EH (cell line): Measurements from ENCODE around the gene PTPN7.
"Not testable (repeated sequence)": the region's sequence is repeated elsewhere in the genome, so short reads cannot be mapped to it uniquely, and the experiment has no call there.

Experiments used
- DNase-seq: peaks from one replicate; pipeline ENCODE4 v3.0.0-alpha.2; 2015; ENCODE audit warnings: low read depth

The PTPN7 gene

DNA sequence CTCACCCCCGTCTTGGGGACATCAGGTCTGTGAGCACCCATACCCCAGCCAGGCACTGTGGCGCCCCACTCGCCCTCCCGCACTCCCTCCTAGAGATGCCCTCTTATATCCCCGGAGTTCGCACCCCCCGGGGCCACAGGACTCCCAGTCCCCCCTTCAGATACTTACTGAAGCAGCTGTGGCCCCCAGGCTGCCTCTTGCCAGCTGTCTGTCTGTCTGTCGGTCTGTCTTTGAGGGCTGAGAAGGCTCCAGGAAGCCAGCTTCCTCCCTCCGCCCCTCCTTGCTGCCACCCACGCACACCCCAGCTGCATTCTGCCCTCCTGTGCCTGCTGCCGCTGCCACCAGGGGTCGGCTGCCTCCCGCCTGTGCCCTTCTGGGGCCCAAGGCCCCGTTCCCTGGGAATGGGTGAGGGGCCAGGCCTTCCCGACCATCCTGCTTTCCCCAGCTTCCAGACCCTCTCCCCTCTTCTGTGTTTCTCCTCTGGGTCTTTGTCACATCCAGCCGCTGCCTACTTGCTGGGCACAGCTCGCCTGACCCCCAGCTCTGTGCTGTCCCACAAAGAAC, at the start of gene PTPN7:
Gene PTPN7, minus strand, starts transcription at position 226 of the 564 bp plus-strand sequence. CDS start 1,200 bp downstream, outside the sequence.
- DNase-seq = no peak

DNA sequence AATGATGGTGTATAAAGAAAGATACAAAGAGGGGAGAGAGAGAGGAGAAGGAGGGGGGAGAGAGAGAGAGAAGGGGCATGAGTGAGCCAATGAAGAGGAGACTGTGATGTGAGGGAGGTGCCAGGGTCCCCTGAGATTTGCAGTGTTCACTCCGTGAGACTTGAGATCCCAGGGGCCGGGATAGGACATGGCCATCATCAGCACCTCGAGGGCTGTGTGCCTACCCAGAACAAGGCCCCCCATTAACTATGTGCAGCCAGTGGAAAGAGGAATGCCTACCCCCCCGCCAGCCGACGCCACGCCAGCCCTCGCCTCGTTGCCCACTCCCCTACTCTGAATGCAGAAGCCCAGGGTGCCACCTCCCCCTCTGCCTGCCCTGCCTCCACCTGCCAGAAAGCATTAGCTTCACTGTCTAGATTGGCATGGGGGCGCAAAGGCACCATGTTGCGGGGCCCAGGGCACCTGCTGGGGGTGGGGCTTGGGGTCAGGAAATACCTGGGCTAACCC, 48.0 kb upstream of the PTPN7 start:
- DNase-seq = no peak

DNA sequence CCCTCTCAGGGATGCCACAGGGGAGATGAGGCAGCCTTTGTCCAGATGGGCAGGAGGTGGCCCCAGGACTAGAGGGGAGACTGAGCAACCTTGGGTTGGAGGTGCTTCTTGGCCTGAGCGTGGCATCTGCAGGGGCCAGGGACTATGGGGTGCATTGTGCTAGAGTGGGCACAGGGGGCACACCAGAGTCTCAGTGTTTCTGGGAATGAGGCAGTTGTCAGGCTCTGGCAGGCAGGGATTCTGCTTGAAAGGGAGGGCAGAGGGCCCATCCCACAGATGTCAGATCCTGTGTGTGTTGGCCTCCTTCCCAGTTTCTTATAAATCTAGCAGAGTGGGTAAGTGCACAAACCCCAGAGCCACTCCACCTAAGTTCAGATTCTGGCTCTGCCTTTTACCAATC, 46.9 kb upstream of the PTPN7 start:
- peak; percentile 72 for DNase-seq

DNA sequence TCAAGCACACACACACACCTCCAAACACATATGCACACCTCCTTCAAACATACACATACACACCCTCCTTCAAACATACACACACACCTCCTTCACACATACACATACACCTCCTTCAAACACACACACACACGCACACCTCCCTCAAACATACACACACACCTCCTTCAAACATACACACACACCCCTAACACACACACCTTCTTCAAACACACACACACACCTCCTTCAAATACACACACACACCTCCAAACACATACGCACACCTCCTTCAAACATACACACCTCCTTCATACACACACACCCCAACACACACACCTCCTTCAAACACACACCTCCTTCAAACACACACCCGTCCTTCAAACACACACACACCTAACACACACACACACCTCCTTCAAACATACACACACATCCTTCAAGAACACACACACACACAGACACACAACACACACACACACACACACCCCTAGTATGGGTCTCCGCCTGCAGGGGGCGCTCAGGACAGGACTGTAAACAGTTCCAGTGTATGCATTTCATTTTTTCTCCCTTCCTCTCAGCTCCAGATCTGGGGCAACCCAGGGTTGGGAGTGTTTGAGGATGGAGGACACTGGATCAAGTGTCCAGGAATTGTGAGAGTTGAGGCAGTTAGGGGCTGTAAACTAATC, 45.3 kb upstream of the PTPN7 start:
- no peak for DNase-seq

DNA sequence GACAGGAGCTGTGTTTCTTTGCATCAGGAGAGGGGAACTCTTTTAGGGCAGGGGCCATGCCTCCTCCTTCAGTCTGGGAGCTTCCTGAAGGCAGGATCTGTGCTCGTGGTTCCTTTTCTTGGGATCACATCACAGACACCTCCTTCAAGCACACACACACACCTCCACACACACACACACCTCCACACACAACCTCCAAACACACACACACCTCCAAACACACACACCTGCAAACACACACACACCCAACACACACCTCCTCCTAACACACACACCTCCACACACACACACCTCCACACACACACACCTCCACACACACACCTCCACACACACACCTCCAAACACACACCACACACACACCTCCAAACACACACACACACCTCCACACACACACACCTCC, 43.7 kb upstream of the PTPN7 start:
- no peak for DNase-seq

DNA sequence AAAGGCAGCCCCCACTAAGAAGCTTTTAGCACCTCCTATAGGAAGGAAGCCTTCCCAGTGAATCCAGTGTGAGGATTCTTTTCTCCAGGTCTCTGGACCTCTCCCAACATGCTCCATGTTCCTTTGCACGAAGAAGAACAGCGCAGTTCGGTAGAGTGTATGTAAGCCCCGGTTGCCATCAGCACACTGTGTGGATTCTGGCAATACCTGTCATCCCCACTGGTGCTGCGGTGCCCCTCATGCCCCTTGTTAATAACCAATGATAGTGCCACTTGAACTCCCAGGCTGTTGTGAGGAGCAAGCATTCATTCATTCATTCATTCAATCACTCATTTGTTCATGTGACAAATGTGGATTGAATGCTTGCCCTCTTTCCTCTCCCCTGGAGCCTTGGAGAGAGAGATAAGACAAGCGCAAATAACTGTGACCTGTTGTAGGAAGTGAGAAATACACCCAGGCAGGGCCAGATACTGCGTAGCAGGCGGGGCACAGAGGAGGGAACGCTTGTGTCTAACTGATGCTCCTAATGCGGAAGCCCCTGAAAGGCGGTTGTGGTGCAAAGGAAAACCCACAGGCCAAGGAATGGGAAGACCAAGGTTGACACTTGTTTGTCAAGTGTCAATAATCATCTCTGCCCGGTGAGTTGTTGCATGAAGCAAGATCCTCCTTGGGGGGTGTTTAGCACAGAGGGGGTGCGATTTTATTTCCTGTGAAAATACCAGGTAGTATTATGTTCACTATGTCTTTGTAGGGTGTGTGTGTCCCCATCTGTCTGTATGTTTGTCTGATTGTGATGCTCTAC, 43.0 kb upstream of the PTPN7 start:
- no peak for DNase-seq

DNA sequence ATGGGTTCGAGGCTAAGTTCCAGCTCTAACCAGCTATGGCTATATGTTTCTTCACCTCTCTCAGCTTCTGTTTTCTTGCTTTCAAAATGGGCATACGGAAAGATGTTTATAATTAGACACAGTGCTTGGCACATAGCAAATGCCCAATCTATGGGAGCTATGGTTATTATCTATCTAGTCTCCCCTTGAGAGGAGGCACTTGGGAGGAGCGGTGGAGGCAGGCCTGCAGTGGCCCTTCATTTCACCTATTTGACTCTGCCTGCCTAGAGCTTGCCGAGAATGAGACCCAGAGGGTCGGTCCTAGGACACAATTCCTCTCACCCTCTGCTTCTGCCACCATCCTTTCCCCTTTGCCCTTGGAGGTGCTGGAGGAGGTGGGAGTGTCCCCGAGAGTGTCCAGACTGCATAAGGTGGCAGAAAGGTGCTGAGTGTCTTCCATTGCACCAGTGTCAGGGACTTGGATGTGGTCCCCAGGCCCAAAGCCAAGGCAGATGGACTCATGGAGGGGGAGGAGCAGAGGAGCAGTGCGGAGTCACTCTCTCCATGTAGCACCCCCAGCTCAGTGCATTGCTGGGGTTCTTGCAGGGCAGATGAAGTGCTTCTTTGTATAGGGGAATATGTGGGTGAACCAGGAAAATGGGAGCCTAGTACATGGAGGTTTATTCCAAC, 42.2 kb upstream of the PTPN7 start:
- no peak for DNase-seq

DNA sequence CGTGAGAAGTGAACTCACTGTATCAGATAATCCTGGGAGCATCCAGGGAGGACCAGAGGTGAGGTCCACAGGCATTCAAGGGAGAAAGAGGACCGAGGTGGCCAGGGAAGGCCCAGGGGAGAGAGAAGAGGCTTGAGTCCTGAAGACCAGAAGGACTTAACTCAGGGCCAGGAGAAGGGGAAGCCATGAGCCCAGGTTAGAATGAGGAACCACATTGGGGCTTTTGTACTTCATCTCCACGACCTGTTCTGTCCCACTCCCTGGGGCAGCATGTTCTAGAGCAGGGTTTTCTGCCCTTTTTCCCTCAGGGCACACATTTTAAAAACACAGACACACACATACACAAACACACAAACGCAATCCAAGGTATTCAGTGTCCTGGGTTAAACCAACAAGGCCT, 41.6 kb upstream of the PTPN7 start:
- no peak for DNase-seq

DNA sequence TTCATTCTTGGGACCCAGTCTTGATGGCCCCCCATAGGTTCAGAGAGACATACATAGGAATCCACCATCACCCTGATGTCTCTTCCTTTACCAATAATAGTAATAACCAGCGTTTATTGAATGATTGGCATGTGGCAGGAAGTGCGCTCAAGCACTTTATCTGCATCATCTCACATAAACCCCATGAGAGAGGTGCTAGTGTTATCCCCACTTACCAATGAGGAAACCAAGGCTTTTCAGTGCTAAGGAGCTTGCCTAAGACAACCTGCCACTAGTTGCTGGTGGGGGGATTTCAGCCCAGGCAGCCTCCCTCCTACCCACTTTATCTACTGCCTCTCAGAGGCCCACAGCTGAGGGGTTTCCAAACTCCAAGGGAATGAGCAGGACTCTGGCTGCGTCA, 40.9 kb upstream of the PTPN7 start:
- DNase-seq = no peak

DNA sequence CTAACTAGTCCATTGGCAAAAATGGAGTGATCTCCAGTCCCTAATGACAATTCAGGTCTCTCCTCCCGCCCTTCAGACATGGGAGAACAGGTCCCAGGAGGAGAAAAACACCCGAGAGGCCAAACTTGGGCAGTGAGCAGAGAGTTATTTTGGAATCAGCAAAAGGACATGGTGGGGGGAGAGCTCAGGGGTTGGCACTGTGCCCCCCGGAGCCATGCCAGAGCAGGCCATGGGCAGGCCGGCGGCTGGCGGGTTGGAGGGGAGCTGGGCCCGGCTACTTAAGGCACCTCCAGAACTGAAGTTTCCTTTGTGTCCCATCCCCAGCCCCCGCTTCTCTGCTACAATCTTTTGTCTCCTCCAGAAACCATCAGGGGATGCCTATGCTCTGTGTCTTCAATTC, 40.3 kb upstream of the PTPN7 start:
- no peak for DNase-seq

DNA sequence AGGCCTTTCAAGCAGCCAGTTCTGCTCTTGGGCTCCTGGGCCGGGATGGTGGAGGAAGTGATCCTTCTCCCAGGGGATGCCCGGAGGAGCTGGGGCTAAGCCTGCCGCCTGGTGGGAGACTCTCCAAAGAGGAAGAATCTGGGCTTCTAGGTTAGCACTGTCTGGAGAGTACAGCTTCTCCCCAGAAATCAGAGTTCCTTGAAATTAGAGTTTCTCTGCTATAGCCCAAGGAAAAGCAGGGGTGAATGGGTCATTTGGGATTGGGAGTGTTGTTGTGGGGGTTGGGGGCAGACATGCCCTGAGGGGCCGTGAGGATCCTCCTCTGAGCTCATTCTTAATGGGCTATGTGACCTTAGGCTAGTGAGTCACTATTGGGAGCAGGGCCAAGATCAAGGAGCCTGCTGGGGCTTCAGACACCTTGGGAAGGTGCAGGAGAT, 39.7 kb upstream of the PTPN7 start:
- DNase-seq = no peak

DNA sequence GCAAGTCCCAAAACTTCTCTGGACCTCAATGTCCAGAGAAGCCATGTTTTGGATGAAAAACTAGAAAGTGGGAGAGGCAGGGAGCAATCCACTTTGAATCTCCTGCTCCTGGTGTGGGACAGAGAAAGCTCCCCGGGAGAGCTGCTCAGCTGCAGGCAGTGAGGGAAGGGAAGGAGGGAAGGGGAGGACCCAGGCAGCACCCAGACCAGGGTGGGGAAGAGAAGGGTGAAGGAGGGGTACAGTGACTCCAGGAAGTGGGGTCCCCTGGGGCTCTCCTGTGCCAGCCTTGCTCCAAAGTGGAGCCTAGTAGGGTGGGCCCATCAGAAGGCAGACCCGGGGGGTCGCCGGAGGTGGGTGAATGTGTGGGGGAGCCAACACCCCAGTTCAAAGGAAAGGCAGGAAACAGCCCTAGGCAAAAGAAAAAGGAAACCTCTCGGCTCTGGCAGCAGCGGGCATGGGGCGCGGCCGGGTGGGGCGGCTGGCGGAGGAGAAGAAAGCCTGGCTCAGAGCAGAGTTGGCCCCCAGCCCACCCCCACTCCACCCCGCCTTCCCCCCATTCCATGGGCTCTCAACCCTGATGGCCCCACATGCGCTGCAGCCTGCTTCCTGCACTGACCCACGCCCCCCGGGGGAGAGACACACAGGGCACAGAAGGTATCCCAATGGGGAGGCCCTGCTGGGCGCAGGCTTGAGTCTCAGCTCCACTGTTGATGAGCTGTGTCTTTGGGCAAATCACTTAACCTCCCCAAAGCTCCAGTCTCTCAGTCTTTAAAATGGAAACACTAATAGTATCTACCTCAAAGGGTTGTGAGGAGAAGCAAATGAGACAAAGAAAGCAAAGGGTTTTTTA, 38.9 kb upstream of the PTPN7 start:
- no peak for DNase-seq

DNA sequence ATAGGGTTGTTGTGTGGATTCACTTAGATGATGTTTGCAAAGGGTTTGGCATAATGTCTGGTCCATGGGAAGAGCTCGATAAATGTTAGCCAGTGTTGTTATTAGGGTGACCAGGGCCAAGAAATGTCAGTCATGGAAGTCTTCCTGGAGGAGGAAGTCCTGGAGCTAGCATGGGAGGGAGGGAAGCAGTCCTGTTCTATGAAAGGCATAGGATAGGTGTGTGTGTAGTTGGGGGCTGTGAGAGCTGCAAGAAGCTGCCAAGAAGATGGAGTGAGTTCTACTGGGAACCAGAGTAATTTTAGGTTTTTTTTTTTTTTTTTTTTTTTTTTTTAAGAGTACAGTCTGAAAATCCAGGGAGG, 37.9 kb upstream of the PTPN7 start:
- no peak for DNase-seq

DNA sequence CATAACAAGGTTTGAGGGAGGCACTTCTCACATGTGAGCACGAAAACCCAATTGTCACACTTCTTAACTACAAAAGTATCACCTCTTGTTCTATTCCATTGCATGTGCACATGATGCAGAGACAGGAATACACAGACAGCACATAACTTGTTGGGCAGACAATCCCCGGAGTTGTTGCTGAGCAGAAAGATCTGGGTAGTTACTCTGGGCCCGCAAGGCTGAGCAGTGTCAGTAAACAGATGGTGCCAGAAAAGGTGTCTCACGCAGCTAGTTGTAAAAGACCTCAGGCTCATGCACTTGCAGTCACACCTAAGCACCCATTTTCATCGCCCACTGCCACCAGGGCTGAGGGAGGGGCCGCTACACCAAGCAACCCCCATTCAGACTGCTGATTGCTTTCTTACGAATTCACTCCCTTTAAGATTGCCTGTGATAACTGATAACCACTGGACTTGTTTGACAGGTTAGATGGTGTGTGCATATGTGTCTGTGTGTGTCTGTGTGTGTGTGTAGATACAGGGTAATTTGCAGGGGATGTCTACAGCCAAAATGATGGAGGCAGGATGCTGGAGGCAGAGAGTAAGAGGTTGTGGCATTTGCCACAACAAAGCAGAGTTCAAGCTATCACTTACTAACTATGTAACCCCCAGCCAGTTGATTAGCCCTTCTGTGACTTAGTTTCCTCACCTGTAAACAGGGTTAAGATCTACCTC, 37.4 kb upstream of the PTPN7 start:
- DNase-seq = no peak

DNA sequence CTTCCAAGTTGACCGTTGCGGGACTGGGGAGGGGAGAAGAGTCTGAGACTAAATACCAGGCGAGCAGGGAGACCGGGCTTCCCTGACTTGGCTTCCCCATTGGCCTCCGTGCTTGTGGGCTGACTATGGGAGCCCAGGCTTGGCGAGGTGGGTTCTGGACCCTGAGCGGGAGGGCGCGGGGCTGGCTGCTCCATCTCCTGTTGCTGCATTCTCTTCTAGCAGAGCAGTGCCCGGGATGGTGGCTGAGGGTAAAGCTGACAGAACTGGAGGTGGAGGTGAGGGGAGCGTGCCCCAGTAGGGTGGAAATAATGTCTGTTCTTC, 33.9 kb upstream of the PTPN7 start:
- no peak for DNase-seq

DNA sequence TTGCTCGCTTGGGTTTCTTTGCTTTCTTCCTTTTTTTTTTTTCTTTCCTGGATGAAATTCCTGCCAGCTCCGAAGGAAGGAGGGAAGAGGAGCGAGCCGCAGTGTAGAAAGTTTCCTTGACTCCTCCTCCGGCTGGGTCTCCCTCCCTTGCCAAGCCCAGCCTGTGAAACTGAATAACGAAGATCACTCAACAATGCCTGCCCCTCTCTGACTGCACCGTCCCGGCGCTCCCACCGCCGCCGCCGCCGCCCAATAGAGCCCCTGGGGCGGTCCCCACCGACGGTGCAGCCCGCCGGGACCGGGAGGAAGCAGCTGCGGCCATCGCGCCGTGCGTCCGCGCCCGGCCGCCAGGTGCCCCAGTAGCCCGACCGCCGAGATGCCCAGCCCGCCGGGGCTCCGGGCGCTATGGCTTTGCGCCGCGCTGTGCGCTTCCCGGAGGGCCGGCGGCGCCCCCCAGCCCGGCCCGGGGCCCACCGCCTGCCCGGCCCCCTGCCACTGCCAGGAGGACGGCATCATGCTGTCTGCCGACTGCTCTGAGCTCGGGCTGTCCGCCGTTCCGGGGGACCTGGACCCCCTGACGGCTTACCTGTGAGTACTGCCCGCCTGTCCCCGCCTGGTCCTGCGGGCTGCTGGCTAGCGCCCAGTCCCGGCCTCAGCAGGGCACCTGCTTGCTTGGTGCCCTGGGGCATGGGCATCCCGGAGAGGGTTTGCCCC, 33.4 kb upstream of the PTPN7 start, which contains the start of gene LGR6:
Gene LGR6, plus strand, starts transcription at position 186 of the 714 bp plus-strand sequence. Its CDS starts 191 bp downstream, at position 377.
- no peak for DNase-seq

DNA sequence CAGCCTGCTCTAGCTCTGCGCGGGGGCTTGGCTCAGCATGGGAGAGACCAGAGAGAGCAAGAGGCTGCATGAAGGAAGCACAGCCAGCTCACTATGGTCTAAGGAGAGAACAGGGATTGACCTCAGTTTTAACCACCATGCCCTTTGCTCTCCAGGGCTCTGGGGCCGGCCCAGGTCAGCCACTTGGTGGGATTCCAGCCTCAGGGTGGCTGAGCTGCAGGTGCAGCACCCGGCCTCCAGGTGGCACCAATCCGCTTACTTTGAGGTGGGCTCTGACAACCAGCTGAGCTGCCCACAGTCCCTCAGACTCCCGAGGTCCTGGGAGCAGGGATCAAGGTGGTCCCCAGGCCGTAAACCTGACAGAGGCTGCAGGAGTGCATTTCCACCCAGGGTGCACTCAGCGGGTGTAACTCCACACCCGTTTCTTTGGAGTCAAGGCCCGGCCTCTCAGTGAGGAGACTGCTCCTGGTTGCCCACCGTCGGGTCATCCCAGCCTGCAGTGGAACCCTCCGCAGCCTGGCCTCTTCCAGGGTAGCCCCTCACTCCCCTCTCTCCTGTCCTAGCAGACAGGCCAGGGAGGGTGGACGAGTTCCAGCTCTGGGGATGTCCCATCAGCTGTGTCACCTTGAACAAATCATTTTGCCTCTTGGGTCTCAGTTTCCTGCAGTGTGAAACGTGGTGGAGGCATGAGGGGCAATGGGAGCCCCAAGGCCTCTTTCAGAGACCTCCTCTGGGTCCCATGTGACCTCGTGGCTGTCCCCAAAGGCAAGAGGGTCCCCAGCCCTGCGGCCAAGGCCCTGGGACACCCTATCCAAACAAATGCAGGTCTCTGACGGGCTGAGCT, 32.6 kb upstream of the PTPN7 start:
- peak; percentile 57 for DNase-seq

DNA sequence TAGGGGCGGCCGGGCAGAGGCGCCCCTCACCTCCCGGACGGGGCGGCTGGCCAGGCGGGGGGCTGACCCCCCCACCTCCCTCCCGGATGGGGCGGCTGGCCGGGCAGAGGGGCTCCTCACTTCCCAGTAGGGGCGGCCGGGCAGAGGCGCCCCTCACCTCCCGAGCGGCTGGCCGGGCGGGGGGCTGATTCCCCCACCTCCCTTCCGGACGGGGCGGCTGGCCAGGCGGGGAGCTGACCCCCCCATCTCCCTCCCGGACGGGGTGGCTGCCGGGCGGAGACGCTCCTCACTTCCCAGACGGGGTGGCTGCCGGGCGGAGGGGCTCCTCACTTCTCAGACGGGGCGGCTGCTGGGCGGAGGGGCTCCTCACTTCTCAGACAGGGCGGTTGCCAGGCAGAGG, 31.0 kb upstream of the PTPN7 start:
- not testable (repeated sequence) for DNase-seq

DNA sequence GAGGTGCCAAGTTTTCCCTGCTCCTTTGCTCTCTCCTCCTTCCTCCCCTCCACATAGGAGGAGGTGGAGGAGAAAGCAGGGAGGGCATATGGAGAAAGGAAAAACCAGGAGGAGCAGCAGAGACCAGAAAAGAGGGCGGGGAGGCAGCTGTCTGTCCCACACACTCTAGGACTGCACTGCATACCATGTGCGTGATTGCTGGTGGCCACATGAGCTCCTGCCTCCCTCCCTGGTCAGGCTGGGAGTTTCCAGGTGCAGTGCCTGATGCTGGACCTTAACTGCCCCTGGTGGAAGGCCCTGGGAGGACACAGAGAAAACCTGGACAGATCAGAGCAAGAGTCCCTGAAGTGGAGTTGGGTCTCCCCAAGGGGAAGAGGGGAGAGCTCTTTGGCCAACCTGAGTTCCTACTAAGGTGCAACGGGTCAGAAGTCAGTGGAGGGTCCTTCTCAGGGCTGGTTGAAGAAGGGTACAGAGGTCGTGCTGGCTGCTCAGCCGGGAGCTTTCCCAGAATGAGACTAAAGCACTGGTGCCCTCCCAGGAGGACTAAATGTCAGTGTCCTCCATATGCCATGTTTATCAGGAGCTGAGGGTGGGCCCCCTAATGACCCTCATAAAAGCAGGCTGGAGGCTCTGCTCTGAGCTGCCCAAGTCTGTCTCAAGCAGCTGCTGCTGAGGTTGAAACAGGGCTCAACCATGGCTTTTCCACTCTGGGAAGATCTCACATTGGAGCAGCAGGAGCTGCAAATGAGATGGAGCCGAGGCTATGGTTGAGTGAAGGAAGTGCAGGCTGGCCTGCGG, 29.7 kb upstream of the PTPN7 start:
- peak; percentile 31 for DNase-seq
